ENCODE data around the gene DLGAP1.

GRCh38 chr18:3804336-3804735, 650.8 kb downstream of the DLGAP1 start:
- TF ChIP-seq EZH2phosphoT487 (conservative IDR thresholded peaks at IDR 0.05; ENCODE audit: low read length): no peak
- TF ChIP-seq CTCF (IDR thresholded peaks at IDR 0.05; ENCODE audit: insufficient read depth, low read length, poor library complexity, severe bottlenecking): no peak
